ENCODE results near the gene GATA3. TPM values are rescaled to one million over a fixed set of nuclear protein-coding genes. Genes with fewer than 3 reads are reported as not detected.
"Not testable (repeated sequence)": the region's sequence is repeated elsewhere in the genome, so short reads cannot be mapped to it uniquely, and the experiment has no call there.

GATA3 gene
- total RNA-seq, 2 donors from 2014 or later: 10.4 to 19.9 TPM

DNA sequence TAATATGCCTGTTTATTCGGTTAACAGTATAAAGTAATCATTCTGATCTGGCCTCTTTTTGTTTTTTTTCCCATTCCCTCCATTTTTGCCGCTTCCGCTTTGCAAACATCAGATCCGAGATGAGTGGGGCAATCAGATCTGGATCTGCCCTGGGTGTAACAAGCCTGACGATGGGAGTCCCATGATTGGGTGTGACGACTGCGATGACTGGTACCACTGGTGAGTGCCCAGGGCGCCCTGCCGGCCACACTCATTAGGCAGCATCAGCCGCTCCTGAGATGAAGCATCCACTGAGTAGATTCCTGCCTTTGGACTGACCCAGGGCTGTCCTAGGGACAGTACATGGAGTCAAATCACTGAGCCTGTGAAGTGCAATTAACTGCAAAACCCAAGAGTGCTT, 40.9 kb upstream of the GATA3 start:
- 92% methylated on average over 10 of the region's 10 CpGs for WGBS
- no peaks in the 10 kb centered on the region for H3K27me3 ChIP-seq (replicated peaks; ENCODE audit: insufficient read depth)
- intact Hi-C loops (cut with DNase I): no loop called here

DNA sequence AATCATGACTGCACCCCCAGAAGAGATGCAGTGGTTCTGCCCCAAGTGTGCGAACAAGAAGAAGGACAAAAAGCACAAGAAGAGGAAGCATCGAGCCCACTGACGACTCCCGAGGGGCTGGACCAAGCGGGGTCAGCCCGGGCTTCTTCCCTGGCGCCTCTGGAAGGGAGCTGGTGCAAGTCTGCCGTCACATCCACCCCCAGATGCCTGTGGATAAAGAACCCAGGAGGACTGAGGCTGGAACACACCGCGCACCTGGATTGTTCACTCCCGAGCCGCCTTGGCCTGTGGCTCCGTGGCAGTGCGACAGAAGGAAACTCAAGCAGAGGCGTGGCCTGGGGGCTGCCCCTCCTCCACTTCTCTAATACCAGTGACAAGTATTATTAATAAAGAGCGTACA, 39.8 kb upstream of the GATA3 start:
- H3K4me1 ChIP-seq (replicated peaks): no peaks in the 10 kb centered on the region
- no peaks in the 10 kb centered on the region for H3K9me3 ChIP-seq
- H3K27me3 ChIP-seq (replicated peaks; ENCODE audit: insufficient read depth): no peaks in the 10 kb centered on the region
- no peaks in the 10 kb centered on the region for H3K36me3 ChIP-seq
- TF ChIP-seq POLR2AphosphoS5 (IDR thresholded peaks at IDR 0.05) (no peak), POLR2A (IDR thresholded peaks at IDR 0.05) (no peak)
- no peak overlapping the region for H3K27ac ChIP-seq
- intact Hi-C loops (cut with DNase I): no loop called here
- WGBS: 96% methylated on average over 16 of the region's 16 CpGs
- DNase-seq (ENCODE audit: low spot score): no peak
- no peak overlapping the region for H3K4me3 ChIP-seq

More for the DNA sequence above, 40.9 kb upstream of the GATA3 start:
- no peak for TF ChIP-seq POLR2A (IDR thresholded peaks at IDR 0.05)
- TF ChIP-seq, protein P1, sequence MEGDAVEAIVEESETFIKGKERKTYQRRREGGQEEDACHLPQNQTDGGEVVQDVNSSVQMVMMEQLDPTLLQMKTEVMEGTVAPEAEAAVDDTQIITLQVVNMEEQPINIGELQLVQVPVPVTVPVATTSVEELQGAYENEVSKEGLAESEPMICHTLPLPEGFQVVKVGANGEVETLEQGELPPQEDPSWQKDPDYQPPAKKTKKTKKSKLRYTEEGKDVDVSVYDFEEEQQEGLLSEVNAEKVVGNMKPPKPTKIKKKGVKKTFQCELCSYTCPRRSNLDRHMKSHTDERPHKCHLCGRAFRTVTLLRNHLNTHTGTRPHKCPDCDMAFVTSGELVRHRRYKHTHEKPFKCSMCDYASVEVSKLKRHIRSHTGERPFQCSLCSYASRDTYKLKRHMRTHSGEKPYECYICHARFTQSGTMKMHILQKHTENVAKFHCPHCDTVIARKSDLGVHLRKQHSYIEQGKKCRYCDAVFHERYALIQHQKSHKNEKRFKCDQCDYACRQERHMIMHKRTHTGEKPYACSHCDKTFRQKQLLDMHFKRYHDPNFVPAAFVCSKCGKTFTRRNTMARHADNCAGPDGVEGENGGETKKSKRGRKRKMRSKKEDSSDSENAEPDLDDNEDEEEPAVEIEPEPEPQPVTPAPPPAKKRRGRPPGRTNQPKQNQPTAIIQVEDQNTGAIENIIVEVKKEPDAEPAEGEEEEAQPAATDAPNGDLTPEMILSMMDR (IDR thresholded peaks at IDR 0.05): no peak
- TF ChIP-seq POLR2AphosphoS5 (IDR thresholded peaks at IDR 0.05): no peak
- DNase-seq (ENCODE audit: low spot score): no peak
- Histone ChIP-seq H3K4me1 (replicated peaks) (no peaks in the 10 kb centered on the region), H3K4me3 (no peak overlapping the region), H3K36me3 (no peaks in the 10 kb centered on the region), H3K27ac (no peak overlapping the region), H3K9me3 (no peaks in the 10 kb centered on the region)

DNA sequence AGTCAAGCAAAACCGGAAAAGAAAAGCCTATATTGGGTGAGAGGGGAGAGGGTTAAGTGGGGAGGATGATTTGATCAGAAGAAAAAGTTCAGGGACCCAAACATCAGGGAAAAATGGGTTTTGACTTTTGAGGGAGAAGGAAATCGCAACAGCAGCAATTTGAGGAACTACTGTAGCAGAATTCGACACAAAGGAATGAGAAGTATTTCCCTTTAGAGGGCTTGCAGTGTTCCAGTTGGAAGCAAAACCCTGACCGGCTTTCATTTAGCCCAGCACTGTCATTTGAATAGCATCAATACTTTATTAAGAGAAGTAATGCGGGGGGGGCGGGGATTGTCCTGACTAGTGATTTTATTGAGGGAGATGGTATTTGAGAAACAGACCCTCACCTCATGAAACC, 37.2 kb upstream of the GATA3 start:
- Histone ChIP-seq H3K9me3 (no peaks in the 10 kb centered on the region), H3K36me3 (no peaks in the 10 kb centered on the region), H3K27me3 (replicated peaks; ENCODE audit: insufficient read depth) (no peaks in the 10 kb centered on the region), H3K4me3 (no peak overlapping the region), H3K27ac (no peak overlapping the region), H3K4me1 (replicated peaks) (no peaks in the 10 kb centered on the region)
- no peak for TF ChIP-seq POLR2A (IDR thresholded peaks at IDR 0.05)
- TF ChIP-seq POLR2AphosphoS5 (IDR thresholded peaks at IDR 0.05): no peak
- TF ChIP-seq, protein P1 (IDR thresholded peaks at IDR 0.05): no peak
- intact Hi-C loops (cut with DNase I): no loop called here
- 47% methylated on average over 6 of the region's 6 CpGs for WGBS
- no peak for DNase-seq (ENCODE audit: low spot score)

DNA sequence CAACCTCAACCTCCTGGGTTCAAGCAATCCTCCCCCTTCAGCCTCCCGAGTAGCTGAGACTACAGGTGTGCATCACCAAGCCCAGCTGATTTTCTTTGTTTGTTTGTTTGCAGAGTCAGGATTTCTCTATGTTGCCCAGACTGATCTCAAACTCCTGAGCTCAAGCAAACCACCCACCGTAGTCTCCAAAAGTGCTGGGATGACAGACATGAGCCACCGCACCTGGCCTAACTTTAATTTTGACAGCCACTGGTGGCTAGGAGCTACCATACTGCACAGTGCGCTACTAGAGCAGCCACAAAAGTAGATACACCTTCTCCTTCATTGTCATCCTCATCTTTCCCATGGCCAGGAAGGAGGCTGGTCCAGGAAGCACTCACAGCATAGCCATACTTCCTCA, 31.2 kb upstream of the GATA3 start:
- intact Hi-C loops (cut with DNase I): no loop called here
- WGBS: 81% methylated on average over 4 of the region's 4 CpGs
- H3K36me3 ChIP-seq: no peaks in the 10 kb centered on the region
- no peaks in the 10 kb centered on the region for H3K4me1 ChIP-seq (replicated peaks)
- no peaks in the 10 kb centered on the region for H3K9me3 ChIP-seq
- no peak overlapping the region for H3K27ac ChIP-seq
- no peak for DNase-seq (ENCODE audit: low spot score)
- TF ChIP-seq POLR2A (IDR thresholded peaks at IDR 0.05): no peak
- H3K4me3 ChIP-seq: no peak overlapping the region
- no peaks in the 10 kb centered on the region for H3K27me3 ChIP-seq (replicated peaks; ENCODE audit: insufficient read depth)

DNA sequence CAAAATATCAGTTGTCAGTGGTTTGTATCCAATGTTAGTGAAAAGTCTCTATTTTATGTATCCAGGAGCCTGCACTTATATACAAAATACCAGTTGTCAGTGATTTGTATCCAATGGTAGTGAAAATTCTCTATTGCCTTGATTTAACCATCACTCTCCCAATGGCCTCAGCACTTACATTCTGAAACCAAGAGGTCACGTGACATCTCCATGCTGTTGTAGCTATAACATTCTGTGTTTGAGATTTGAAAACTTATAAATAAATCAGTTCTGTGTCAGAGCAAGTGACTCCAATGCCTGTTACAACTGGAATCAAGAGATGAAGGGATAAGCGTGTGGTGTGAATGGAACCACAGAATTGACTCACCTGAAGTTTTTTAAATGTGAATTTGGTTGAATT, 30.6 kb upstream of the GATA3 start:
- H3K9me3 ChIP-seq: no peaks in the 10 kb centered on the region
- TF ChIP-seq POLR2A (IDR thresholded peaks at IDR 0.05) (no peak), POLR2AphosphoS5 (IDR thresholded peaks at IDR 0.05) (no peak)
- TF ChIP-seq, protein P1 (IDR thresholded peaks at IDR 0.05): no peak
- no peak for DNase-seq (ENCODE audit: low spot score)
- WGBS: 95% methylated on average over 2 of the region's 2 CpGs
- no peaks in the 10 kb centered on the region for H3K36me3 ChIP-seq
- H3K27ac ChIP-seq: no peak overlapping the region
- intact Hi-C loops (cut with DNase I): no loop called here
- no peaks in the 10 kb centered on the region for H3K27me3 ChIP-seq (replicated peaks; ENCODE audit: insufficient read depth)
- H3K4me1 ChIP-seq (replicated peaks): no peaks in the 10 kb centered on the region
- H3K4me3 ChIP-seq: no peak overlapping the region

DNA sequence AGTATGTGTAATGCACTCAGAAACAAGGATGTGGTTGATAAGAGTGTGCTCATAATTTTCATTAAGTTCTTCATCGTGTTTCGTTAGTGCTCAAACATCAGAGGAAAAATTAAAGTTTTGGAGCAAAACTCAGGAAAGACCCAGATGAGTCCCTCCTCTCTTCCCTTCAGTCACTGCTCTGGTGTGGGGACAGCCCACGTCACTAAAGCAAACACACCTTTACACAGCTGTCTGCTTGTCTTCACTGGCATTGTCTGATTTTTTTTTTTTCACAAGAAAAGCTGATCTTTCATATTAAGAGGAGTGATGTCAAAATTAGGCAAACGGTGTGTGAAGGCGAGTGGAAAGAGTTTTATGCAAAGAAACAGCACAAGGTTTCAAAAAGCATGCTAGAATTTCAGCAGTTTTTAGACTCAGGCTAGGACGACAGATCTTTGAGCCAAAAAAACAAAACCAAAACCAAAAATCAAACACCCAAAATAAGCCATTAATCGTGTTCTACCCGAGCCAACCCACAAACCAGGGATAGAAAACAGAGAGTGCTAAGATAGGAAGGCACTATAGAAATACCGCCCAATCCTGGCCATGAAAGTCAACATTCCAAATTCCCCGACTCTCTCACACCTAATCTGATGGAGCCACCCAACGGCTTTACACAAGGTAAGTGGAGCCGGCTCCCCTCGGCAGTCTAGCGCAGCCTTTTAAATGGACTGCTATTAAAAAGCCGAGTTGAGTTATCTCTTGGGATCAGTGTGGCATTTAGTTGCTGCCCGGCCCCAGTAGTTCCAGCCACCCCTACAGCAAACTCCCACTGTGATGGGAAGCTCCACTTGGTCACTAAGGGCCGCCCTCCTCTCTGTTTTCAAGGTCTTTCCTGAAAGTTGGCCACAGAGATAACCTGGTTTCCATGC, 27.9 kb upstream of the GATA3 start:
- H3K9me3 ChIP-seq: no peaks in the 10 kb centered on the region
- no peaks in the 10 kb centered on the region for H3K36me3 ChIP-seq
- intact Hi-C loops (cut with DNase I): no loop called here
- DNase-seq (ENCODE audit: low spot score): no peak
- no peaks in the 10 kb centered on the region for H3K4me1 ChIP-seq (replicated peaks)
- no peak overlapping the region for H3K27ac ChIP-seq
- WGBS: 30% methylated on average over 17 of the region's 17 CpGs
- peak overlapping the region in 1 of 2 donors; percentile 4 for H3K4me3 ChIP-seq
- TF ChIP-seq, protein P1 (IDR thresholded peaks at IDR 0.05): no peak
- TF ChIP-seq POLR2AphosphoS5 (IDR thresholded peaks at IDR 0.05) (no peak), POLR2A (IDR thresholded peaks at IDR 0.05) (no peak)
- H3K27me3 ChIP-seq (replicated peaks; ENCODE audit: insufficient read depth): no peaks in the 10 kb centered on the region

DNA sequence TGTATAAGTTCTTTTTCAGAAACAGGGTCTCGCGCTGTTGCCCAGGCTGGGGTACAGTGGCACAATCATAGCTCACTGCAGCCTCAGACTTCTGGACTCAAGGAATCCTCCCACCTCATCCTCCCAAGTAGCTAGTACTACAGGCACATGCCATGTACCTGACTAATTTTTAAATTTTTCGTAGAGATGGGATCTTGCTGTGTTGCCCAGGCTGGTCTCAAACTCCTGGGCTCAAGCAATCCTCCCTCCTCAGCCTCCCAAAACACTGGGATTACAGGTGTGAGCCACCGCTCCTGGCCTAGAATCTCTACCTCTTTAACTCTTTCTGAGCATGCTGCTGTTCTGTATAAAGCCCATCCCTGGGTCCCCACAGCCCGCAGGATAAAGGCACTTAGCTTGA, 23.3 kb upstream of the GATA3 start:
- not testable (repeated sequence) for H3K36me3 ChIP-seq
- 91% methylated on average over 5 of the region's 5 CpGs for WGBS

More for the DNA sequence above, 23.3 kb upstream of the GATA3 start:
- H3K4me3 ChIP-seq; H3K9me3 ChIP-seq; H3K27ac ChIP-seq; H3K4me1 ChIP-seq (replicated peaks); DNase-seq (ENCODE audit: low spot score); intact Hi-C loops (cut with DNase I): not testable (repeated sequence)
- H3K27me3 ChIP-seq (replicated peaks; ENCODE audit: insufficient read depth): peaks cover 20% of the 10 kb centered on the region

Measured in prostate gland (tissue), 2 donors.